Mucosa of descending colon (tissue), 3 donors: Measurements from ENCODE around the gene SWAP70. TPM values are rescaled to one million over a fixed set of nuclear protein-coding genes. Genes with fewer than 3 reads are reported as not detected.

Experiments used
- ATAC-seq: fragments of 200-7000 bp; cut with Tn5 transposase; one replicate; pipeline ENCODE4 v1.9.1; 2020; ENCODE audit warnings: mild to moderate bottlenecking, moderate library complexity
- DNase-seq, 3 donors: peaks; one replicate each; pipeline ENCODE4 v3.0.0-alpha.2; 2020
- H3K36me3 ChIP-seq: fragments of 200-600 bp; one replicate; pipeline ENCODE4 v1.8.0; 2021; ENCODE audit warnings: low read depth, mild to moderate bottlenecking
- H3K4me1 ChIP-seq: fragments of 200-600 bp; one replicate; pipeline ENCODE4 v1.8.0; 2021; ENCODE audit warnings: low read depth, mild to moderate bottlenecking
- H3K4me3 ChIP-seq: fragments of 200-600 bp; one replicate; pipeline ENCODE4 v1.8.0; 2021; ENCODE audit warnings: mild to moderate bottlenecking
- H3K9me3 ChIP-seq: fragments of 200-600 bp; one replicate; pipeline ENCODE4 v1.8.0; 2021; ENCODE audit warnings: mild to moderate bottlenecking
- CTCF ChIP-seq: fragments of 200-600 bp; IDR thresholded peaks from one replicate; pipeline ENCODE4 v1.8.0; 2022; ENCODE audit warnings: antibody characterized with exemption, mild to moderate bottlenecking
- intact Hi-C, 2 donors: fragments of 100-400 bp; cut with DNase I in 1 of 2; cut with micrococcal nuclease in 1 of 2; formaldehyde crosslinking; loops; one replicate each; pipeline versions ENCODE4 v1.11.0 to v1.11.1; 2022; cut with DNase I, micrococcal nuclease
- total RNA-seq, 3 donors: library from RNA; stranded (reverse); fragmentation: NEBNext Ultra II Directional in 2 of 3; extraction: Animal tissue kit (Norgen Biotek cat#: 25700) in 2 of 3; gene quantifications; one replicate each; pipeline versions ENCODE4 v1.2.1 to v1.2.4, GENCODE V29; 2021 to 2023
- donor health status: DM: no; HTN: no; CAD: no; lungs with moderate emphysema.
- donor health status: DM: no; HTN: no; CAD: no.
- donor health status: DM: no; HTN: yes; CAD: no.

SWAP70 gene
- total RNA-seq, 3 donors from 2014 or later = 16.0 to 29.1 (median 19.7) TPM

DNA sequence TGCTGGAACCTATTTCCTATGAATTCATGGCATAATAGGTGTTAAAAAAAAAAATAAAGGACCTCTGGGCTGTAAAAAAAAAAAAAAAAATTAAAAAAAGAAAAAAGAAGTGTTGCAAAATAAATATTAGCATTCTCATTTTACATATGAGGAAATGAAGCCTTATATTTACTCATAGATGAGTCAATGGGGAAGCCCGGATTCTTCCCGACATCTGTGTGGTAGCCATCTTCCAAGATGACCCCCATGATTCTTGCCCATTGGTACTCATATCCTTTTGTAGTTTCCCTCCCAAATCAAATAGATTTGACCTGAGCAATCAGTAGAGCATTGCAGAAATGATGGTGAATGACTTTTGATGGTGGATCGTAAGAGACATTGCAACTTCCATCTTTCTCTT, 3.0 kb upstream of the SWAP70 start:
- Histone ChIP-seq H3K4me1 (peaks cover 9% of the 10 kb centered on the region), H3K9me3 (peaks cover 6% of the 10 kb centered on the region), H3K36me3 (no peaks in the 10 kb centered on the region), H3K4me3 (no peak overlapping the region)
- intact Hi-C loops = no loop called here
- ATAC-seq (no peak), DNase-seq (no peak)
- no peak for TF ChIP-seq CTCF

GRCh38 chr11:9662273-9662672, 1.6 kb upstream of the SWAP70 start:
- H3K4me1 ChIP-seq = peaks cover 9% of the 10 kb centered on the region
- DNase-seq = no peak
- no peak overlapping the region for H3K4me3 ChIP-seq
- ATAC-seq = no peak
- H3K36me3 ChIP-seq = no peaks in the 10 kb centered on the region
- TF ChIP-seq CTCF = no peak
- H3K9me3 ChIP-seq = peaks cover 9% of the 10 kb centered on the region
- intact Hi-C loops = no loop called here

DNA sequence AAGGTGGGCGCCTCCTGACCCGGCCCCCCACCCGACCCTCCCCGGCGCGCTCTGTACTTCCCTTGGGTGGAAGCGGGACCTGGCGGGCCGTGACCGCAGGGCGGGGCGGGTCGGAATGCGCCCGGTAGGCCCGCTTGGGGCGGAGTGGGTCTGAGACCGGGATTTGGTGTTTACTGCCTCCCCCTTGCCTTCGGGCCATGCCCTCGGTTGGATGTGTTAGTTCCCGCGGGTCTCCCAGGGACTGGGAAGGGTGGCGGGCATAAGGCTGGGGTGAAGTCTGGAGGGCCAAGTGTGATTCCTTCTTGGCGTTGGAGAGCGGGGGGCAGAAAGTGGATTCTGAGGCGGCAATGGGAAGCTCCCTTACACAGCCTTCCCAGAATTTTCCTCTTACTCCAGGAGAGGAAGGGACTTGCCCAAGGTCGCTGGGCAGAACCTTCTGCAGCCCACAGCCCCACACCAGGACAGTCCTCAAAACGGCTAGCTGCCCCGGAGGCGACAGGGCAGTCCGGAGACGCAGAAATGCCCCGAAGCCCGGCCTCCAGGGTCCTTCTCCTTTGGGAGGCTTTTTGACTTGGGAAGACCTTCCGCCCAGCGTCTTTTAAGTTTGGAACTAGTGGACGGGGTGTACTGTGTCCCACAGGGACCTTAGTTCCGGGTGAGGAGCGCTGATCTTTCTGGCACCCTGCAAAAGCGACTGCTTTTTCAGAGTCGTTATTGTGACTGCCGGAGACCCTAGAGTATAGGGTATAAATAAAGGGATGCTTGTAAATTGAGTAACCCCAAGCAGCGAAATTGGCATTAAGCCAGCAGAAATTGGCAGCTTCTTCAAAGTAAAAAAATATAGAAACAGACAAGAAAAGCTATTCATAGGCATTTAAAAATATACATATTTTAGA, 647 bp downstream of the SWAP70 start:
- H3K4me1 ChIP-seq = peaks cover 9% of the 10 kb centered on the region
- no peaks in the 10 kb centered on the region for H3K36me3 ChIP-seq
- TF ChIP-seq CTCF = no peak
- intact Hi-C loops = no loop called here
- peaks cover 9% of the 10 kb centered on the region for H3K9me3 ChIP-seq
- peak; percentile 77 for ATAC-seq
- H3K4me3 ChIP-seq = peak overlapping the region; percentile 70
- peak; percentile 41 to 73 (median 60) for DNase-seq

DNA sequence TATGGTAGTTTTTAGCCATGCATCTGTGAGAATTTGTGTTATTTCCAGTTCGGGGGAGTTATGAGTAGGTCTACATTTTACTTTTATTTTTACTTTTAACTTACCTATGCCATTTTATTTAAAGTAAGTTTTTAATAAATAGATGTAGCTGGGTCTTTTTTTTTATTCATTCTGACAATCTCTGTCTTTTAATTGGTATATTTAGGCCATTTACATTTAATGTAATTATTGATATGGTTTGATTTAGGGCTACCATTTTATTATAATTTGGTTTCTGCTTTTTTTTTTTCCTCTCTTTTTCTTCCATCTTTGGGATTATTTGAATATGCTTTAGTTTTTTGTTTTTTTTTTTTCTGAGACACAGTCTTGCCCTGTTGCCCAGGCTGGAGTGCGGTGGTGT, 1.9 kb downstream of the SWAP70 start:
- no peaks in the 10 kb centered on the region for H3K36me3 ChIP-seq
- ATAC-seq (no peak), DNase-seq (no peak)
- no peak overlapping the region for H3K4me3 ChIP-seq
- H3K9me3 ChIP-seq = peaks cover 9% of the 10 kb centered on the region
- no peak for TF ChIP-seq CTCF
- intact Hi-C loops = no loop called here
- peaks cover 9% of the 10 kb centered on the region for H3K4me1 ChIP-seq

GRCh38 chr11:9669954-9670353, 6.1 kb downstream of the SWAP70 start:
- Histone ChIP-seq H3K9me3 (peaks cover 9% of the 10 kb centered on the region), H3K4me1 (peaks cover under 1% of the 10 kb centered on the region), H3K36me3 (no peaks in the 10 kb centered on the region), H3K4me3 (no peak overlapping the region)
- no peak for TF ChIP-seq CTCF
- no peak for ATAC-seq
- no peak for DNase-seq
- intact Hi-C loops = no loop called here
